Measurements from ENCODE around the gene CTXND1. TPM values are rescaled to one million over a fixed set of nuclear protein-coding genes. Genes with fewer than 3 reads are reported as not detected.
A peak's percentile ranks its signal among the peaks of the same experiment; 100 is the strongest.
"Not testable (repeated sequence)": the region's sequence is repeated elsewhere in the genome, so short reads cannot be mapped to it uniquely, and the experiment has no call there.

The CTXND1 gene
- polyA plus RNA-seq, 1 donor, result 1.4 TPM

DNA sequence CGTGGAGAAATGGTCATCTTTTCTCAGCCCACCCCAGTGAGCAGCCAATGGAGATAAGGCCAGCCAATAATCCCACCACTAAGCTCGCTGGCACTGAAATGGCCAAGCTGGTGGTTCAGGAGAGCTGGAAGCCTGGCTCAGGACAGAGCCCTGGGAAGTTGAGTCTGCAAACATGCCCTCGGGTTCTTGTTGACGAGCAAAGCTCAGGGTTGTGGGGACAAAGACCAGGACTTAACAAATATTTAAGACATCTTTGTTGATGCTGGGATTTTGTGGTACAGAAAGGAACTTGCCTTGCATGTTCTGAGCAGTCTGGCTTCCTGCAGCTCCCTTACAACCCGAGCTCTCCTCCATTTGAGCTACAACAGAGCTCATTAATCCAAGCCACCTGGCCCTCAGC, 94.8 kb downstream of the CTXND1 start:
- no peak for DNase-seq

GRCh38 chr15:80156176-80156720, 95.8 kb downstream of the CTXND1 start:
- DNase-seq, result no peak

DNA sequence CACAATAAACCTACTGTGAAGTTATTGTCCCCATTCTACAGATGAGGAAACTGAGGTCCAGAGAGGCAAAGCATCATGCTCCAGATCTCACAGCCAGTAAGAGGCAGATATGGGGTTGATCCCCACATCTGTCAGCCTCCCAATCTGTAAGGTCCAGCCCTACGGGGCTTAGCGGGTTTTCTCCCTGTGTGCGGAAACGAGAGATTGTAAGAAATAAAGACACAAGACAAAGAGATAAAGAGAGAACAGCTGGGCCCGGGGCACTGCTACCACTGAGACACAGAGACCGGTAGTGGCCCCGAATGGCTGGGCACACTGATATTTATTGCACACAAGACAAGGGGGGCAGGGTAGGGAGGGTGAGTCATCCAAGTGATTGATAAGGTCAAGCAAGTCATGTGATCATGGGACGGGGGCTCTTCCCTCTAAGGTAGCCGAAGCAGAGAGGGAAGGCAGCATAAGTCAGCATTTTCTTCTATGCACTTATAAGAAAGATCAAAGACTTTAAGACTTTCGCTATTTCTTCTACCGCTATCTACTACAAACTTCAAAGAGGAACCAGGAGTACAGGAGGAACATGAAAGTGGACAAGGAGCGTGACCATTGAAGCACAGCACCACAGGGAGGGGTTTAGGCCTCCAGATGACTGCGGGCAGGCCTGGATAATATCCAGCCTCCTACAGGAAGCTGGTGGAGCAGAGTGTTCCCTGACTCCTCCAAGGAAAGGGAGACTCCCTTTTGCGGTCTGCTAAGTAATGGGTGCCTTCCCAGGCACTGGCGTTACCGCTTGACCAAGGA, 96.4 kb downstream of the CTXND1 start:
- not testable (repeated sequence) for DNase-seq

GRCh38 chr15:80155001-80155377, 97.0 kb downstream of the CTXND1 start:
- DNase-seq, result no peak

GRCh38 chr15:80154336-80154735, 97.7 kb downstream of the CTXND1 start:
- DNase-seq, result no peak

DNA sequence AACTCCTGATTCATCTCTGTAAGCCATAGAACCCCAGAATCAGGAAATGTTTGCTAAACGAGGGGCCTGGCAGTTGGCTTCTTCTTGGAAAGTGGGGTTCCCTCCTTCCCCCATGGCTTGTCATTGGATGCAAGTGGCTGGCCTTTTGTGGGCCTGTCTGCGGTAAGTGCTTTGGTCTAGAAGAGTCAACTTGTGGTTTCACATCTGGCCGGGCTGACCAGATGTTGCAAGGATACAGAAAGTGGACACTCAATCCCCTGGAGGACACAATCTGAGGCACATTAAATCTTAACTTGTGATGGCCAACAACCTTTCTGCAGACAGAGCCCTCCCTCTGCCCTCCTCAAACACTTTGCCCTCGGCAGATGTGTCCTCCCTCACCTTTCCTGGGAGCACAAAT, 98.1 kb downstream of the CTXND1 start:
- DNase-seq, result no peak

GRCh38 chr15:80152896-80153876, 98.8 kb downstream of the CTXND1 start, which contains the start of gene FAH:
Gene FAH, plus strand, starts transcription at chr15:80152999. Its CDS starts 56 bp downstream, at chr15:80153055.
- peak; percentile 48 for DNase-seq

- DNase-seq, result peak; percentile 88
These were observed 99.7 kb downstream of the CTXND1 start for GRCh38 chr15:80152180-80152895.

- no peak for DNase-seq
These were observed 100.4 kb downstream of the CTXND1 start for GRCh38 chr15:80151576-80151975.

DNA sequence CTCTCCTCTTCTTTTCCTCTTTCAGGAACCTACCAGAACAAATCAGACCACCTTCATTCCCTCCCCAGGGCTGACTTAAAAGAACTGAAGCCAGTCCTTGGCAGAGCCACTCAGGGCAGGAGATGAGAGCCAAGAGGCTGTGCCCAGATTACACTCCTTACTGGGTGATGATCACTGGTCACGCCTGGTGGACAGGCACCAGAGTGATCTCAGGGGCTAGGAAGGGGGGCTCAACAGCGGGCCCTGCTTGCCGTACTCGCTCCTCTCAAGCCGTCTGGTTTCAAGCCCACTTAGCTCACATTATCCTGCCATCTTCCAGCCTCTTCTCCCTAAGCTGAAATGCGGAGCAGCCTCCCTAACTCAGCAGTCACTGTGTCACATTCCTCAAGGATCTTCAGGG, 100.9 kb downstream of the CTXND1 start:
- DNase-seq, result no peak

Other genes with a start within 250 kb of the CTXND1 start
- gene ZFAND6, start 192.5 kb downstream of the CTXND1 start, polyA plus RNA-seq (ENCODE audit: insufficient read length), result 98.1 TPM
- 16.9 TPM for gene FAH, start 99.2 kb downstream of the CTXND1 start, polyA plus RNA-seq (ENCODE audit: insufficient read length)
- 6.2 TPM for gene ARNT2, start 152.2 kb upstream of the CTXND1 start, polyA plus RNA-seq (ENCODE audit: insufficient read length)

All from hindlimb muscle (tissue), 1 donor.